Neuronal stem cell (in vitro differentiated cells): ENCODE data around the gene MAVS.

Experiments
- DNase-seq: peaks from one replicate; pipeline ENCODE4 v3.0.0-alpha.2; 2013; ENCODE audit warnings: low spot score
- H2AFZ ChIP-seq: one replicate; pipeline ENCODE4 v1.6.1; 2013; ENCODE audit warnings: mild to moderate bottlenecking, low read length, inconsistent platforms
- H2AK5ac ChIP-seq: 2 replicates; pipeline ENCODE4 v1.6.1; 2013; ENCODE audit warnings: low read depth, mild to moderate bottlenecking, inconsistent platforms, low read length, moderate library complexity, mixed read lengths
- H2BK120ac ChIP-seq: 2 replicates; pipeline ENCODE4 v1.6.1; 2013; ENCODE audit warnings: low read depth, mild to moderate bottlenecking, inconsistent platforms, low read length, moderate library complexity, mixed read lengths
- H2BK12ac ChIP-seq: one replicate; pipeline ENCODE4 v1.6.1; 2013; ENCODE audit warnings: low read length, inconsistent platforms
- H2BK15ac ChIP-seq: 2 replicates; pipeline ENCODE4 v1.6.1; 2013; ENCODE audit warnings: mild to moderate bottlenecking, low read length, inconsistent platforms, mixed read lengths
- H2BK5ac ChIP-seq: one replicate; pipeline ENCODE4 v1.6.1; 2013; ENCODE audit warnings: inconsistent platforms, mild to moderate bottlenecking, low read length, moderate library complexity
- H3K14ac ChIP-seq: one replicate; pipeline ENCODE4 v1.6.1; 2013; ENCODE audit warnings: low read length, inconsistent platforms
- H3K18ac ChIP-seq: 2 replicates; pipeline ENCODE4 v1.6.1; 2013; ENCODE audit warnings: low read length, inconsistent platforms
- H3K23ac ChIP-seq: 2 replicates; pipeline ENCODE4 v1.6.1; 2013; ENCODE audit warnings: low read depth, mild to moderate bottlenecking, mixed read lengths, low read length, inconsistent platforms; ENCODE audit not compliant: poor library complexity
- H3K27ac ChIP-seq: replicated peaks from 3 replicates; pipeline ENCODE4 v1.5.1; 2013; ENCODE audit warnings: low read length, inconsistent platforms
- H3K27me3 ChIP-seq, 3 experiments: 2 replicates each; pipeline ENCODE4 v1.6.1; 2013; ENCODE audit warnings: low read length in 3 of 3, mild to moderate bottlenecking in 2 of 3, inconsistent platforms in 1 of 3, low read depth in 1 of 3, mixed read lengths in 1 of 3, moderate library complexity in 1 of 3; ENCODE audit not compliant: control insufficient read depth in 3 of 3, insufficient read depth in 3 of 3
- H3K36me3 ChIP-seq, 2 donors: replicated peaks in 1 of 2; 2 replicates each; pipeline ENCODE4 v1.6.1; 2013; ENCODE audit warnings: low read length in 2 of 2; ENCODE audit not compliant: control insufficient read depth in 2 of 2, insufficient read depth in 2 of 2
- H3K4ac ChIP-seq: 2 replicates; pipeline ENCODE4 v1.6.1; 2013; ENCODE audit warnings: inconsistent platforms, mild to moderate bottlenecking, low read length, moderate library complexity
- H3K4me1 ChIP-seq, 2 donors: 1 replicate in 1 of 2; 2 replicates in 1 of 2; pipeline ENCODE4 v1.6.1; 2013; ENCODE audit warnings: low read length in 2 of 2, low read depth in 1 of 2; ENCODE audit not compliant: control insufficient read depth in 2 of 2, insufficient read depth in 1 of 2
- H3K4me2 ChIP-seq: one replicate; pipeline ENCODE4 v1.6.1; 2013; ENCODE audit warnings: mild to moderate bottlenecking, low read length, inconsistent platforms; ENCODE audit not compliant: insufficient read depth, poor library complexity, severe bottlenecking
- H3K4me3 ChIP-seq, 2 donors: 2 replicates each; pipeline ENCODE4 v1.5.1; 2013; ENCODE audit warnings: low read length in 2 of 2, mild to moderate bottlenecking in 2 of 2, inconsistent platforms in 1 of 2, moderate library complexity in 1 of 2
- H3K79me1 ChIP-seq: one replicate; pipeline ENCODE4 v1.6.1; 2013; ENCODE audit warnings: low read depth, mild to moderate bottlenecking, inconsistent platforms, low read length, moderate library complexity
- H3K9ac ChIP-seq: one replicate; pipeline ENCODE4 v1.6.1; 2013; ENCODE audit warnings: mild to moderate bottlenecking, low read depth, low read length, inconsistent platforms; ENCODE audit not compliant: poor library complexity
- H3K9me3 ChIP-seq, 2 donors: replicated peaks in 1 of 2; 2 replicates each; pipeline versions ENCODE3 to v1.6.1; 2013; ENCODE audit warnings: low read length in 2 of 2, mild to moderate bottlenecking in 2 of 2, inconsistent platforms in 1 of 2, low read depth in 1 of 2, mixed read lengths in 1 of 2, moderate library complexity in 1 of 2; ENCODE audit not compliant: control insufficient read depth in 2 of 2, insufficient read depth in 1 of 2
- H4K8ac ChIP-seq: one replicate; pipeline ENCODE4 v1.6.1; 2013; ENCODE audit warnings: low read depth, mild to moderate bottlenecking, inconsistent platforms, low read length, moderate library complexity
- H4K91ac ChIP-seq: one replicate; pipeline ENCODE4 v1.6.1; 2013; ENCODE audit warnings: low read length, low read depth, mild to moderate bottlenecking, inconsistent platforms; ENCODE audit not compliant: poor library complexity
- WGBS, 2 donors: extraction: QIAGEN DNeasy Blood & Tissue Kit; methylation state at CpG; one replicate each; pipeline ENCODE4 v1.1.7; 2013; ENCODE audit warnings: missing lambda C conversion rate in 2 of 2, mixed read lengths in 1 of 2; ENCODE audit not compliant: insufficient read length in 2 of 2, insufficient replicate concordance in 1 of 2; ENCODE audit errors: extremely low coverage in 2 of 2; 5-methylcytosine and 5-hydroxymethylcytosine counted together

Gene MAVS

DNA sequence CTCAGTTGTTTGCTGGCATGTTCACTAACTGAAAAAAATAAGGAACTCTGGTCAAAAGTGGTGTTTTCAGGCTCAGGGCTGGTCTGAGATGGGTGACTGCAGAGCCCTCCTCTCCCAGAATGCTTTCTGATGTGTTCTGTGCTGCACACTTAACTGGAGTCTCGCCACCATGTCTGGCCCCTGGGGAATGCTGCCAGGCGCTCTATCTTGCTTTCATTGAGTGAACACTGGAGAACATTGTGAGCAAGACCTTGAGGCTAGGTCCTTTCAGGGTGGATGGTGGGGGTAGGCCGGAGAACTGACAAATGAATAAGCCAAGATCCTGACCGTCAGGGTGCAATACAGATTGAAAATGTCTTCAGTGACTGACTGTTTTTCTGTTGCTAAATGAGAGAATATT is 62.0 kb downstream of the MAVS start:
- Histone ChIP-seq H3K27ac (no peak overlapping the region), H3K23ac (no peak overlapping the region), H3K18ac (no peak overlapping the region), H3K79me1 (peaks cover 6% of the 10 kb centered on the region), H3K36me3 (peaks cover 26 to 86% of the 10 kb centered on the region in 2 donors), H3K9me3 (no peaks in the 10 kb centered on the region), H3K4me1 (peaks cover 0 to 2% of the 10 kb centered on the region in 2 donors), H3K27me3 (no peaks in the 10 kb centered on the region), H2AK5ac (no peak overlapping the region), H3K9ac (no peak overlapping the region), H3K14ac (no peak overlapping the region), H4K91ac (no peak overlapping the region), H2BK15ac (no peak overlapping the region), H2BK5ac (no peak overlapping the region), H3K4me2 (no peak overlapping the region), H2BK120ac (no peak overlapping the region), H3K4ac (no peak overlapping the region), H3K4me3 (no peak overlapping the region), H4K8ac (no peak overlapping the region), H2BK12ac (no peak overlapping the region), H2AFZ (no peak overlapping the region)
- DNase-seq: no peak
- WGBS, 2 donors: no CpG with 5 or more reads among the region's 4 CpGs

GRCh38 chr20:3909952-3910366 is 63.3 kb downstream of the MAVS start:
- Histone ChIP-seq H2BK120ac (no peak overlapping the region), H3K27ac (no peak overlapping the region), H3K9ac (no peak overlapping the region), H2AK5ac (no peak overlapping the region), H3K14ac (no peak overlapping the region), H3K4me3 (no peak overlapping the region), H2AFZ (no peak overlapping the region), H3K4me1 (peaks cover 0 to under 1% of the 10 kb centered on the region in 2 donors), H2BK5ac (no peak overlapping the region), H4K8ac (no peak overlapping the region), H3K27me3 (no peaks in the 10 kb centered on the region), H4K91ac (no peak overlapping the region), H3K4ac (no peak overlapping the region), H3K9me3 (peaks cover 0 to 6% of the 10 kb centered on the region in 2 donors), H3K23ac (no peak overlapping the region), H3K18ac (no peak overlapping the region), H3K36me3 (peaks cover 31 to 88% of the 10 kb centered on the region in 2 donors), H2BK12ac (no peak overlapping the region), H2BK15ac (no peak overlapping the region), H3K4me2 (no peak overlapping the region), H3K79me1 (peaks cover 6% of the 10 kb centered on the region)
- DNase-seq: no peak

DNA sequence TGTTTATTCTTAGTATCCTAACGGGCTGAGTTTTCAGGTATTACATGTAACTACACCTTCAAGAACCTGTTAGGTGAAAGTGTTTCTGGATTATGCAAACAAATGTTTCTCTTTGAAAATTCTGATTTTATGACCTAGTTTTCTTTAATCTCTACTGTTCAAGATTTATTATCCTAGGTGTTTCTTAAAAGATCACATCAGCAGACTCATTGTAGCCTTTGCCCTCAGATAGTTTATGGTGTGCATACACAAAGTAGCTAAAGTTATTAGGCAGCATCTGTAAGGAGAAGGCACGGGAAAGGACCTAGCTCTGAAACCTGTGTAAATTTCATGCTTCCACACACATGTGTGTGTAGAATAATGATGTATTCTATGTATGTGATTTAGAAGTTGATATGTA is 64.2 kb downstream of the MAVS start:
- H3K9me3 ChIP-seq: peaks cover 0 to 6% of the 10 kb centered on the region in 2 donors
- H3K18ac ChIP-seq: no peak overlapping the region
- H3K27ac ChIP-seq: no peak overlapping the region
- no CpG with 5 or more reads among the region's 2 CpGs for WGBS, 2 donors
- no peak overlapping the region for H2AK5ac ChIP-seq
- no peak overlapping the region for H2BK5ac ChIP-seq
- no peak overlapping the region for H3K23ac ChIP-seq
- peaks cover 30 to 95% of the 10 kb centered on the region in 2 donors for H3K36me3 ChIP-seq
- H2AFZ ChIP-seq: no peak overlapping the region
- H3K4me1 ChIP-seq: no peaks in the 10 kb centered on the region
- no peak overlapping the region for H3K14ac ChIP-seq
- no peak overlapping the region for H3K4ac ChIP-seq
- no peak for DNase-seq
- H2BK12ac ChIP-seq: no peak overlapping the region
- H2BK15ac ChIP-seq: no peak overlapping the region
- no peak overlapping the region for H3K4me3 ChIP-seq
- no peak overlapping the region for H3K9ac ChIP-seq
- no peak overlapping the region for H4K91ac ChIP-seq
- no peak overlapping the region for H3K4me2 ChIP-seq
- H3K27me3 ChIP-seq: no peaks in the 10 kb centered on the region
- H3K79me1 ChIP-seq: peaks cover 5% of the 10 kb centered on the region
- H4K8ac ChIP-seq: no peak overlapping the region
- no peak overlapping the region for H2BK120ac ChIP-seq

DNA sequence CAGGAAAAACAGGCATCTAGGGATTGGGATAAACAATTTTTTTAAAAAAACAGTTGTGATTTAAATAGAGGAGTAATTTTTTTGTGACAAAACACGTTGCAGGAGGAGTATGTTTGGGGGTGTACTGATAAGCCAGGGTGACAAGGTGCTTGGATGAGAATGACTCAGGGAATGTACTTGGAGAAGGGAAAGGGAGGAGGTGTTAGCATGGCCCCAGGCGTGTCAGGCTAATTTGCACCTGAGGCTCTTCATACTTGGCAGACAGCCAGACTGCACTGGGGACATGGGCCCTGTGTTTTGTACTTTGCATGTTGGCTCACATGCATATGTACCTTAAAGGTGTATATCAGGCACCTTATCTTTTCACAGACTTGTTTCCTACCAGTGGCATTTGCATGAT is 65.3 kb downstream of the MAVS start:
- Histone ChIP-seq H2AFZ (no peak overlapping the region), H4K91ac (no peak overlapping the region), H3K4me3 (no peak overlapping the region), H3K14ac (no peak overlapping the region), H3K36me3 (peaks cover 37 to 97% of the 10 kb centered on the region in 2 donors), H2BK15ac (no peak overlapping the region), H2AK5ac (no peak overlapping the region), H3K4ac (no peak overlapping the region), H4K8ac (no peak overlapping the region), H3K4me2 (no peak overlapping the region), H2BK12ac (no peak overlapping the region), H3K9me3 (peaks cover 0 to 6% of the 10 kb centered on the region in 2 donors), H3K18ac (no peak overlapping the region), H3K9ac (no peak overlapping the region), H3K27ac (no peak overlapping the region), H3K23ac (no peak overlapping the region), H3K79me1 (peaks cover 2% of the 10 kb centered on the region), H3K4me1 (no peaks in the 10 kb centered on the region), H3K27me3 (no peaks in the 10 kb centered on the region), H2BK5ac (no peak overlapping the region), H2BK120ac (no peak overlapping the region)
- no peak for DNase-seq
- WGBS, 2 donors: 100% methylated on average over 1 of the region's 2 CpGs; no CpG with 5 or more reads in 1 of the 2 donors
